Thyroid gland (tissue), 4 donors: ENCODE measurements around the gene GALNT10. TPM values are rescaled to one million over a fixed set of nuclear protein-coding genes. Genes with fewer than 3 reads are reported as not detected.

ENCODE experiments used
- DNase-seq, 2 donors: peaks; one replicate each; pipeline ENCODE4 v3.0.0-alpha.2; 2019
- H3K27ac ChIP-seq, 3 donors: fragments of 200-600 bp; sonication (generic); 1 replicate in 2 of 3; 2 replicates in 1 of 3; pipeline ENCODE4 v1.5.1; 2016 to 2019; ENCODE audit warnings: mild to moderate bottlenecking in 1 of 3, moderate library complexity in 1 of 3
- H3K27me3 ChIP-seq: fragments of 200-600 bp; sonication (generic); one replicate; pipeline ENCODE4 v1.5.1; 2019
- H3K36me3 ChIP-seq, 2 donors: fragments of 200-600 bp; sonication (generic); one replicate each; pipeline ENCODE4 v1.5.1; 2016 to 2019
- H3K4me1 ChIP-seq, 2 donors: fragments of 200-600 bp; sonication (generic); one replicate each; pipeline ENCODE4 v1.5.1; 2017 to 2019
- H3K4me3 ChIP-seq, 3 donors: fragments of 200-600 bp; sonication (generic); replicated peaks in 1 of 3; 1 replicate in 2 of 3; 2 replicates in 1 of 3; pipeline ENCODE4 v1.5.1; 2016; ENCODE audit warnings: mild to moderate bottlenecking in 1 of 3
- H3K9me3 ChIP-seq: fragments of 200-600 bp; sonication (generic); one replicate; pipeline ENCODE4 v1.5.1; 2017
- POLR2A ChIP-seq, 2 donors: fragments of 450-650 bp; IDR thresholded peaks; one replicate each; pipeline ENCODE4 v1.6.1; 2017; ENCODE audit warnings: antibody characterized with exemption in 2 of 2, mild to moderate bottlenecking in 2 of 2, moderate library complexity in 1 of 2
- WGBS, 2 donors: methylation state at CpG; one replicate each; pipeline ENCODE4 v1.1.5; 2017; 5-methylcytosine and 5-hydroxymethylcytosine counted together
- intact Hi-C: fragments of 100-400 bp; cut with DNase I; formaldehyde crosslinking; loops from one replicate; pipeline ENCODE4 v1.15.1; 2023
- total RNA-seq, 4 donors: library from RNA; depleted of rRNA; stranded (reverse); fragments of >200 nt; gene quantifications; one replicate each; pipeline ENCODE4 v1.2.3, GENCODE V29; 2016
- TF ChIP-seq, protein P1 (sequence below), 6 experiments: fragments of 200-600 bp in 3 of 6; fragments of 450-650 bp in 3 of 6; sonication (generic) in 3 of 6; IDR thresholded peaks; one replicate each; pipeline ENCODE4 v1.5.1; 2016 to 2019; ENCODE audit warnings: antibody characterized with exemption in 6 of 6, mild to moderate bottlenecking in 2 of 6, inconsistent platforms in 1 of 6, moderate library complexity in 1 of 6

GALNT10 gene
- total RNA-seq, 4 donors from 2014 or later = 33.3 to 69.6 (median 58.1) TPM

DNA sequence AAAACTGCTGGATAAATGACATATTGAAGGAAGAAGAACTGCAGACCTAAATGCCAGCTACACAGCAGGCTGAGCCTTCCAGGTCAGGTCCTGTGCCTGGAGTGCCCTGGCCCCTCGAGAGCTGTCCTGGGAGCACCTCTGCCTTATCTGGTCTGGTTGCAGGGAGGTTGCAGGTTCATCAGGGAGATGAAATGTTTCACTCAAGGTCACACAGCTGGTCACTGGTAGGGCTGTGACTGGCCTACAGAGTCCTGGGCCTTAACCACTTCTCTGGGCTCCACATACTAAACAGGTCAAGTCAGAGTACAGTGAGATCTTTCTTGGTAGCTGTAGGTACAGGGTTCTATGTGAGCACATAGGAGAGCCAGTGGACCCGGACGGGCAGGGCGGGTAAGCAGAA is 16.7 kb downstream of the GALNT10 start:
- no peaks in the 10 kb centered on the region for H3K9me3 ChIP-seq
- H3K36me3 ChIP-seq = no peaks in the 10 kb centered on the region
- no peaks in the 10 kb centered on the region for H3K27me3 ChIP-seq
- intact Hi-C loops = no loop called here
- no peak overlapping the region for H3K27ac ChIP-seq
- 77 to 86% methylated on average over 4 of the region's 4 CpGs for WGBS, 2 donors
- no peak for DNase-seq
- H3K4me3 ChIP-seq = no peak overlapping the region
- peaks cover 16 to 21% of the 10 kb centered on the region in 2 donors for H3K4me1 ChIP-seq
- no peak for TF ChIP-seq POLR2A (IDR thresholded peaks at IDR 0.05)
- TF ChIP-seq, protein P1, sequence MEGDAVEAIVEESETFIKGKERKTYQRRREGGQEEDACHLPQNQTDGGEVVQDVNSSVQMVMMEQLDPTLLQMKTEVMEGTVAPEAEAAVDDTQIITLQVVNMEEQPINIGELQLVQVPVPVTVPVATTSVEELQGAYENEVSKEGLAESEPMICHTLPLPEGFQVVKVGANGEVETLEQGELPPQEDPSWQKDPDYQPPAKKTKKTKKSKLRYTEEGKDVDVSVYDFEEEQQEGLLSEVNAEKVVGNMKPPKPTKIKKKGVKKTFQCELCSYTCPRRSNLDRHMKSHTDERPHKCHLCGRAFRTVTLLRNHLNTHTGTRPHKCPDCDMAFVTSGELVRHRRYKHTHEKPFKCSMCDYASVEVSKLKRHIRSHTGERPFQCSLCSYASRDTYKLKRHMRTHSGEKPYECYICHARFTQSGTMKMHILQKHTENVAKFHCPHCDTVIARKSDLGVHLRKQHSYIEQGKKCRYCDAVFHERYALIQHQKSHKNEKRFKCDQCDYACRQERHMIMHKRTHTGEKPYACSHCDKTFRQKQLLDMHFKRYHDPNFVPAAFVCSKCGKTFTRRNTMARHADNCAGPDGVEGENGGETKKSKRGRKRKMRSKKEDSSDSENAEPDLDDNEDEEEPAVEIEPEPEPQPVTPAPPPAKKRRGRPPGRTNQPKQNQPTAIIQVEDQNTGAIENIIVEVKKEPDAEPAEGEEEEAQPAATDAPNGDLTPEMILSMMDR (IDR thresholded peaks at IDR 0.05) = no peak

DNA sequence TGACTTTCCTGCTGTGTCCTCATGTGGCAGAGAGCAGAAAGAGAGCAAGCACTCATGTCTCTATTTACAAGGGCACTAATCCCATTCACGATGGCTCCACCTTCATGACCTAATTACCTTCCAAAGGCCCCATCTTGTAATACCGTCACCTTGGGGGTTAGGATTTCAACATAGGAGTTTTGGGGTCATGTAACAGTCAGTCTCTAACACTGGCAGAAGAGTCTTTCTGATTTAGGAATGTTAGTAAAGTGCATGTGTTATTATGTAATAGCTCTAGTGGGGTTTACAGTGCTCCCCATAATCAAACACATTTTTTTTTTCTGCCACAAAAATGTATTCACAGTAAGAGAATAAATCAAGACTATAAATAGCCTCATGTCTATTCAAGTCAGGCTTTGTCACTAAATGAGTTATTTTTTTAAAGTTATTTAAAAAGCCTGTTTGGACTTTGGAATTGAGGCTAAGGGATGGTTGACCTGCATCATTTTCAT is 19.1 kb downstream of the GALNT10 start:
- WGBS, 2 donors = 71 to 88% methylated on average over 2 of the region's 2 CpGs
- H3K9me3 ChIP-seq = no peaks in the 10 kb centered on the region
- intact Hi-C loops = no loop called here
- H3K36me3 ChIP-seq = no peaks in the 10 kb centered on the region
- no peaks in the 10 kb centered on the region for H3K27me3 ChIP-seq
- H3K4me1 ChIP-seq = peaks cover 2 to 7% of the 10 kb centered on the region in 2 donors
- H3K27ac ChIP-seq = no peak overlapping the region
- DNase-seq = no peak
- no peak overlapping the region for H3K4me3 ChIP-seq
- TF ChIP-seq, protein P1 (IDR thresholded peaks at IDR 0.05) = no peak
- no peak for TF ChIP-seq POLR2A (IDR thresholded peaks at IDR 0.05)

DNA sequence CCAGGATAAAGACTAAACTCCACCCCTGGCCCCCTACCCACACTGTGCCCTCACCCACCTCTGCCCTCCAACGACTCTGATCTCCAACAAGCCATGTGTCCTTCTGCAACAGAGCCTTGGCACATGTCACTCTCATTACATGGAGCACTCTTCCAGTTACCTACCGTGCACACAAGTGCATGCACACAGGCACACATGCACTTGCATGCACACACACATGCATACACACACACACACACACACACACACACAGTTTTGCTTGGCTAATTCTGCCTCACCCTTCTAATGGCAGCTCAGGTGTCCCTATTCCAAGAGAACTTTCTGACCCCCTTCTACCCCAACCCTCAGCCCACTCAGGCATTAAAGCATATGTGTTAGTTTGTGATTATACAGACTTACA is 19.6 kb downstream of the GALNT10 start:
- TF ChIP-seq POLR2A (IDR thresholded peaks at IDR 0.05) = no peak
- TF ChIP-seq, protein P1 (IDR thresholded peaks at IDR 0.05) = no peak
- Histone ChIP-seq H3K27ac (no peak overlapping the region), H3K27me3 (no peaks in the 10 kb centered on the region), H3K36me3 (no peaks in the 10 kb centered on the region), H3K9me3 (no peaks in the 10 kb centered on the region), H3K4me1 (peaks cover 0 to 3% of the 10 kb centered on the region in 2 donors), H3K4me3 (no peak overlapping the region)
- no peak for DNase-seq
- 73 to 80% methylated on average over 2 of the region's 2 CpGs for WGBS, 2 donors
- intact Hi-C loops = no loop called here

DNA sequence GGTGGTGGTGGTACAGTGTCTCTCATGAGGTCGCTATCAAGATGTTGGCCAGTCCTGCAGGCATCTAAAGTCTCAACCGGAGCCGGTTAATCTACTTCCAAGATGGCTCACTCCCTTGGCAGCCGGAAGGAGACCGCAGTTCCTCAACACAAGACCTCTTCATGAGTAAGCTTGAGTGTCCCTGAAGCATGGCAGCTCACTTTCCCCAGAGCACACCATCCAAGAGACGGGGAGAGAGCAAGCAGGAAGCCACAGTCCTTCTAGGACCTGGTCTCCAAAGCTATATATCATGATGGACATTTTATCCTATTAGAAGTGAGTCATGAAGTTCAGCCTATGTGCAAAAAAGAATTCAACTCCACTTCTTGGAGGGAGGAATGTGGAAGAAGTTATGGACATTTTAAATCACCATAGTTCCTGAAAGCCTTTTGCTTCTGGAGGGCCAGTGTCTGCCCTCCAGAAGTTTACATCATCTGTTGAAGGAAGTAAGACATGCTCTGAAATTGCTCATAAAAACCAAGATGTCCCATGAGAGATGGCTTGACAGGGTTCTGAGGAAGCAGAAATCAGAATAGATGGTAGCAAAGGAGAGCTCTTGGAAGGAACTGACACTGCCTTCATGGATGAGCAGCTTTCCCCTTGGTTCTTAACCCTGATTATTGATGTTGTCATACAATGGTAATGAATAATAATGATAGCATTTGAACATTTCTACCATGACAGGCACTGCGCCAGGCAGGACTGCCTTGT is 21.3 kb downstream of the GALNT10 start:
- H3K4me1 ChIP-seq = peaks cover 0 to 8% of the 10 kb centered on the region in 2 donors
- intact Hi-C loops = no loop called here
- no peak overlapping the region for H3K27ac ChIP-seq
- H3K9me3 ChIP-seq = no peaks in the 10 kb centered on the region
- no peaks in the 10 kb centered on the region for H3K27me3 ChIP-seq
- no peak overlapping the region for H3K4me3 ChIP-seq
- TF ChIP-seq POLR2A (IDR thresholded peaks at IDR 0.05) = no peak
- TF ChIP-seq, protein P1 (IDR thresholded peaks at IDR 0.05) = no peak
- DNase-seq = no peak
- no peaks in the 10 kb centered on the region for H3K36me3 ChIP-seq
- 95 to 97% methylated on average over 7 of the region's 7 CpGs for WGBS, 2 donors

GRCh38 chr5:154213592-154213991 is 23.1 kb downstream of the GALNT10 start:
- Histone ChIP-seq H3K9me3 (no peaks in the 10 kb centered on the region), H3K27ac (no peak overlapping the region), H3K27me3 (no peaks in the 10 kb centered on the region), H3K36me3 (no peaks in the 10 kb centered on the region), H3K4me1 (peaks cover 0 to 8% of the 10 kb centered on the region in 2 donors), H3K4me3 (no peak overlapping the region)
- intact Hi-C loops = no loop called here
- DNase-seq = no peak
- WGBS, 2 donors = 73 to 81% methylated on average over 4 of the region's 4 CpGs
- TF ChIP-seq POLR2A (IDR thresholded peaks at IDR 0.05) = no peak
- TF ChIP-seq, protein P1 (IDR thresholded peaks at IDR 0.05) = no peak
